Uterus (tissue), 2 donors: Measurements from ENCODE around the gene ATXN2.

Experiments used
- CTCF ChIP-seq, 4 experiments: fragments of 200-600 bp in 2 of 4; fragments of 450-650 bp in 2 of 4; sonication (generic) in 2 of 4; IDR thresholded peaks; one replicate each; pipeline ENCODE4 v1.5.1; 2016 to 2019; ENCODE audit warnings: antibody characterized with exemption in 4 of 4, mild to moderate bottlenecking in 2 of 4, moderate library complexity in 1 of 4
- POLR2A ChIP-seq, 2 donors: fragments of 450-650 bp; IDR thresholded peaks; one replicate each; pipeline ENCODE4 v1.6.1; 2016; ENCODE audit warnings: antibody characterized with exemption in 2 of 2, mild to moderate bottlenecking in 1 of 2, moderate library complexity in 1 of 2

GRCh38 chr12:111413442-111414086 lies 185.6 kb downstream of the ATXN2 start:
- TF ChIP-seq POLR2A (IDR thresholded peaks at IDR 0.05) (no peak), CTCF (IDR thresholded peaks at IDR 0.05) (no peak)
